Transverse colon (tissue), 4 donors: Measurements from ENCODE around the gene CREB3. TPM values are rescaled to one million over a fixed set of nuclear protein-coding genes. Genes with fewer than 3 reads are reported as not detected.

Experiments
- DNase-seq: peaks from one replicate; pipeline ENCODE4 v3.0.0-alpha.2; 2019
- H3K27ac ChIP-seq, 4 donors: fragments of 200-600 bp; sonication (generic); 2 replicates each; pipeline ENCODE4 v1.5.1; 2016 to 2018; ENCODE audit warnings: inconsistent platforms in 4 of 4
- H3K27me3 ChIP-seq: fragments of 200-600 bp; sonication (generic); 2 replicates; pipeline ENCODE4 v1.5.1; 2017; ENCODE audit warnings: inconsistent platforms
- H3K36me3 ChIP-seq, 4 donors: fragments of 200-600 bp; sonication (generic); 2 replicates each; pipeline ENCODE4 v1.5.1; 2017 to 2019; ENCODE audit warnings: inconsistent platforms in 4 of 4
- H3K4me1 ChIP-seq, 4 donors: fragments of 200-600 bp; sonication (generic); 2 replicates each; pipeline ENCODE4 v1.5.1; 2017 to 2020; ENCODE audit warnings: inconsistent platforms in 4 of 4
- H3K4me3 ChIP-seq, 4 donors: fragments of 200-600 bp; sonication (generic); 1 replicate in 1 of 4; 2 replicates in 3 of 4; pipeline versions ENCODE4 v1.5.1 to v1.6.1; 2017 to 2019; ENCODE audit warnings: inconsistent platforms in 4 of 4
- H3K9me3 ChIP-seq, 2 donors: fragments of 200-600 bp; sonication (generic); 2 replicates each; pipeline ENCODE4 v1.5.1; 2017 to 2019; ENCODE audit warnings: inconsistent platforms in 2 of 2
- CTCF ChIP-seq, 5 experiments: fragments of 200-600 bp in 3 of 5; fragments of 450-650 bp in 2 of 5; sonication (generic) in 3 of 5; IDR thresholded peaks; 1 replicate in 2 of 5; 2 replicates in 3 of 5; pipeline ENCODE4 v1.5.1; 2016 to 2017; ENCODE audit warnings: antibody characterized with exemption in 5 of 5, inconsistent platforms in 3 of 5, mild to moderate bottlenecking in 2 of 5, moderate library complexity in 1 of 5
- EP300 ChIP-seq: sonication (generic); formaldehyde crosslinking; IDR thresholded peaks from one replicate; pipeline ENCODE4 v1.6.1; 2017; ENCODE audit warnings: antibody characterized with exemption, low read depth
- POLR2A ChIP-seq: fragments of 450-650 bp; IDR thresholded peaks from one replicate; pipeline ENCODE4 v1.6.1; 2016; ENCODE audit warnings: antibody characterized with exemption, mild to moderate bottlenecking, moderate library complexity
- POLR2AphosphoS5 ChIP-seq, 3 donors: sonication (generic); formaldehyde crosslinking; IDR thresholded peaks; one replicate each; pipeline ENCODE4 v1.6.1; 2016; ENCODE audit warnings: antibody characterized with exemption in 3 of 3
- whole genome bisulfite sequencing, 2 donors: methylation state at CpG; one replicate each; pipeline ENCODE4 v1.1.5; 2018; ENCODE audit warnings: low coverage in 1 of 2; 5-methylcytosine and 5-hydroxymethylcytosine counted together
- in situ Hi-C, 4 donors: fragments of 200-750 bp; cut with MboI; loops; one replicate each; pipeline versions ENCODE4 v1.15.0 to v1.15.1; 2017; ENCODE audit warnings: low sequenced_read_pairs in 3 of 4, low pct_ligation_motif_present in 1 of 4, low pct_unique_long_range_greater_than_20kb in 1 of 4
- intact Hi-C: fragments of 100-400 bp; cut with DNase I; formaldehyde crosslinking; loops from one replicate; pipeline ENCODE4 v1.15.1; 2023; ENCODE audit warnings: low total_unique reads
- total RNA-seq, 4 donors: library from RNA; depleted of rRNA; stranded (reverse); fragments of >200 nt; gene quantifications; one replicate each; pipeline ENCODE4 v1.1.0, GENCODE V29; 2016

CREB3 gene
- total RNA-seq, 4 donors from 2014 or later = 22.4 to 69.7 (median 45.5) TPM

- no peak for TF ChIP-seq CTCF (IDR thresholded peaks at IDR 0.05)
- no peak for TF ChIP-seq EP300
- no peak for TF ChIP-seq POLR2AphosphoS5 (IDR thresholded peaks at IDR 0.05)
- no peak for TF ChIP-seq POLR2A
- H3K36me3 ChIP-seq = peaks cover 0 to 11% (median 4%) of the 10 kb centered on the region in 4 donors
- H3K27ac ChIP-seq = peak overlapping the region; percentile 94 to 98 (median 97)
- 48 to 64% methylated on average over 2 of the region's 2 CpGs for WGBS, 2 donors
- intact Hi-C loops (no loop called here), in situ Hi-C loops (loop anchor here in 1 of 4 donors (10.0 kb wide), 1 partner anchor 84 kb away; the partner anchor contains the start of genes HINT2 and SPAG8)
- DNase-seq = no peak
- H3K4me3 ChIP-seq = peak overlapping the region in 3 of 4 donors; percentile 74 to 87 (median 83)
- no peaks in the 10 kb centered on the region for H3K27me3 ChIP-seq
- no peaks in the 10 kb centered on the region for H3K9me3 ChIP-seq
- H3K4me1 ChIP-seq = peaks cover 47 to 79% (median 71%) of the 10 kb centered on the region in 4 donors
Measured at GRCh38 chr9:35730486-35730854, 2.0 kb upstream of the CREB3 start.

- TF ChIP-seq POLR2AphosphoS5 (IDR thresholded peaks at IDR 0.05) (peak in 1 of 3 donors; percentile 93), CTCF (IDR thresholded peaks at IDR 0.05) (peak in 1 of 5 experiments; percentile 2), POLR2A (peak; percentile 36), EP300 (no peak)
- no peak for DNase-seq
- Histone ChIP-seq H3K27me3 (no peaks in the 10 kb centered on the region), H3K4me3 (peak overlapping the region; percentile 67 to 87 (median 78)), H3K36me3 (peaks cover 0 to 19% (median 8%) of the 10 kb centered on the region in 4 donors), H3K9me3 (no peaks in the 10 kb centered on the region), H3K4me1 (peaks cover 43 to 74% (median 63%) of the 10 kb centered on the region in 4 donors), H3K27ac (peak overlapping the region; percentile 94 to 98 (median 97))
- 0% methylated on average over 5 to 23 of the region's 47 CpGs for WGBS, 2 donors
- intact Hi-C loops = no loop called here
- in situ Hi-C loops = loop anchor here in 1 of 4 donors (10.0 kb wide), 1 partner anchor 83 kb away; the partner anchor contains the start of genes HINT2 and SPAG8
Measured at GRCh38 chr9:35731415-35732184, 866 bp upstream of the CREB3 start.

DNA sequence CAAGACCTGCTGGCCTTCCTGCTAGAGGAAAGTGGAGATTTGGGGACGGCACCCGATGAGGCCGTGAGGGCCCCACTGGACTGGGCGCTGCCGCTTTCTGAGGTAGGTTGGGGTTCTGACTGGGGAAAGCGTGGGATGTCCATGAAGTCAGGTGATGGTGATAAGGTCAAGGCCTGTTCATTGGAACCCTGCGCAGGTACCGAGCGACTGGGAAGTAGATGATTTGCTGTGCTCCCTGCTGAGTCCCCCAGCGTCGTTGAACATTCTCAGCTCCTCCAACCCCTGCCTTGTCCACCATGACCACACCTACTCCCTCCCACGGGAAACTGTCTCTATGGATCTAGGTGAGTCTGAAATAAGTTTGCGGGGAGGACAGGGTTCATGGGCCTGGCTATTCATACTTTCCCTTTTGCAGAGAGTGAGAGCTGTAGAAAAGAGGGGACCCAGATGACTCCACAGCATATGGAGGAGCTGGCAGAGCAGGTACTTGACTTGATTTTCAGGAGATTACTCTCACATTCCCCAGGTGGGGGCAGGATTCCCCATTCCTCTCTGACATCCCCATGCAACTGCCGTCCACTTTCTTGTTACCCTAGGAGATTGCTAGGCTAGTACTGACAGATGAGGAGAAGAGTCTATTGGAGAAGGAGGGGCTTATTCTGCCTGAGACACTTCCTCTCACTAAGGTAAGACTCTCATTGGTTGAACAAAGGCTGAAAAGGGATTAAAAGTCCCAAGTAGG is 505 bp downstream of the CREB3 start:
- intact Hi-C loops (no loop called here), in situ Hi-C loops (loop anchor here in 1 of 4 donors (10.0 kb wide), 1 partner anchor 82 kb away; the partner anchor contains the start of genes HINT2 and SPAG8)
- Histone ChIP-seq H3K27ac (peak overlapping the region; percentile 94 to 98 (median 97)), H3K4me3 (peak overlapping the region; percentile 63 to 87 (median 78)), H3K4me1 (peaks cover 32 to 60% (median 49%) of the 10 kb centered on the region in 4 donors), H3K9me3 (no peaks in the 10 kb centered on the region), H3K27me3 (no peaks in the 10 kb centered on the region), H3K36me3 (peaks cover 0 to 31% (median 15%) of the 10 kb centered on the region in 4 donors)
- TF ChIP-seq POLR2A (no peak), POLR2AphosphoS5 (IDR thresholded peaks at IDR 0.05) (peak in 2 of 3 donors; percentile 6 to 18)
- DNase-seq = peak; percentile 47
- 1% methylated on average over 12 of the region's 14 CpGs; no CpG with 5 or more reads in 1 of the 2 donors for WGBS, 2 donors

DNA sequence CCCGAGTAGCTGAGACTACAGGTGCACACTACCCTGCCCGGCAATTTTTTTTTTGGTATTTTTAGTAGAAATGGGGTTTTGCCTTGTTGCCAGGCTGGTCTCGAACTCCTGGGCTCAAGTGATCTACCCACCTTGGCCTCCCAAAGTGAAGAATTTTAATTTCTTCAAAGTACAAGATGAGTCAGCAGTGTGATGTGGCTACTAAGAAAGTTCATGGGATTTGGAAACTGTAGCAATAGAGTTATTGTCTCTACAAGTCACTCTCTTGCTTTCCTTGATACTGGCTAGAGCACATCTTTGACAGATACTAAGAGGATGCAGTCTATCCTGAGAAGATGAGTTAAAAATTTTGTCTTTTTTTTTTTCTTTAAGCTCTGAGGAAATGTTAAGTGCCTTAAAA is 1.6 kb downstream of the CREB3 start:
- H3K4me1 ChIP-seq = peaks cover 23 to 51% (median 38%) of the 10 kb centered on the region in 4 donors
- WGBS, 2 donors = 87 to 88% methylated on average over 3 of the region's 3 CpGs
- in situ Hi-C loops (loop anchor here in 1 of 4 donors (10.0 kb wide), 1 partner anchor 81 kb away; the partner anchor contains the start of genes HINT2 and SPAG8), intact Hi-C loops (no loop called here)
- H3K27me3 ChIP-seq = no peaks in the 10 kb centered on the region
- no peaks in the 10 kb centered on the region for H3K9me3 ChIP-seq
- H3K36me3 ChIP-seq = peaks cover 0 to 43% (median 21%) of the 10 kb centered on the region in 4 donors
- TF ChIP-seq EP300 (no peak), CTCF (IDR thresholded peaks at IDR 0.05) (no peak), POLR2A (no peak), POLR2AphosphoS5 (IDR thresholded peaks at IDR 0.05) (no peak)
- H3K4me3 ChIP-seq = no peak overlapping the region
- no peak for DNase-seq
- H3K27ac ChIP-seq = peak overlapping the region; percentile 94 to 98 (median 97)
